Type B pancreatic cell (in vitro differentiated cells): ENCODE results near the gene BCL6. TPM values are rescaled to one million over a fixed set of nuclear protein-coding genes. Genes with fewer than 3 reads are reported as not detected.

ENCODE experiments used
- DNase-seq: peaks from one replicate; pipeline ENCODE4 v3.0.0; 2021; ENCODE audit warnings: mixed read lengths; ENCODE audit not compliant: unreplicated experiment; ENCODE audit errors: extremely low spot score
- H3K27ac Mint-ChIP-seq: 2 replicates; pipeline ENCODE4 v1.8.0; 2021; ENCODE audit warnings: mild to moderate bottlenecking, mixed read lengths
- H3K27me3 Mint-ChIP-seq: 2 replicates; pipeline ENCODE4 v1.8.0; 2021; ENCODE audit warnings: mixed read lengths
- H3K36me3 Mint-ChIP-seq: 2 replicates; pipeline ENCODE4 v1.8.0; 2021; ENCODE audit warnings: mixed read lengths
- H3K4me1 Mint-ChIP-seq: one replicate; pipeline ENCODE4 v1.8.0; 2021; ENCODE audit warnings: mixed read lengths; ENCODE audit not compliant: unreplicated experiment
- H3K4me3 Mint-ChIP-seq: 2 replicates; pipeline ENCODE4 v1.8.0; 2021; ENCODE audit warnings: mild to moderate bottlenecking, mixed read lengths
- H3K9me3 Mint-ChIP-seq: 2 replicates; pipeline ENCODE4 v1.8.0; 2021; ENCODE audit warnings: mixed read lengths
- total RNA-seq: library from RNA; stranded (reverse); gene quantifications from 2 replicates; pipeline ENCODE4 v1.2.1, GENCODE V29; 2021; ENCODE audit warnings: low replicate concordance
- TF ChIP-seq, protein P1 (sequence below): fragments of 200-600 bp; sonication (generic); conservative IDR thresholded peaks from 2 replicates; pipeline ENCODE4 v1.5.0; 2021; ENCODE audit warnings: antibody characterized with exemption, mild to moderate bottlenecking

The BCL6 gene
- total RNA-seq, 1 donor from 2014 or later: 27.3 TPM

DNA sequence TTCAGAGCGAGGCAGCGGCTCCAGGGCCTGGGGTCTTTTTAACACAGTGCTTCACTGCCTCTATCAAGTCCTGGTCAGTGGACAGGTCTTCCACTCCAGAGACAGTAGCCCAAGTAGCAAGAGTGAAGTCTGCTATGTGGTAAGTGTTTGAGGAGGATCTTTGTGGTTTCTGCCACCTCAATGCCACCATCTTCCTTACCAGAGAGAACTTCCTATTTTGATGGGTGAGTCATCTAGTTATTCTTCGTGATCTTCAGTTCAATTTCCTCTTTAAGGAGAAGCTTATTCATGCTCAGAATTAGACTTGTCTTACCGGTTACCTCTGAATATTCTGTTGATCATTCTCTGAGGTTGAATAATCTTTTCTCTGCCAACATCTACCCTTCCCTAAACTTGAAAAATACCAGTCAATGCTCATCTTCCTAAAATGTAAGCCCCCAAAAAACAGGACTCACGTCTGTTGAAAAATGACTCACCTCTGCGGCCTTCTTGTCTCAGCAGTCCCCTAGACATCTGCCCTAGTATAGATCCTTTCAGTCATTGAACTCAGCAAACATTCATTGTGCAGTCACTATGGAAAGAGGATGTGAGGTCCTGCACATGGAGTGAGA lies 32.2 kb upstream of the BCL6 start:
- Mint-ChIP-seq H3K4me3 (no peak overlapping the region), H3K27ac (peak overlapping the region; percentile 29), H3K27me3 (peaks cover 3% of the 10 kb centered on the region), H3K4me1 (peaks cover 10% of the 10 kb centered on the region), H3K36me3 (no peaks in the 10 kb centered on the region), H3K9me3 (no peaks in the 10 kb centered on the region)
- TF ChIP-seq, protein P1, sequence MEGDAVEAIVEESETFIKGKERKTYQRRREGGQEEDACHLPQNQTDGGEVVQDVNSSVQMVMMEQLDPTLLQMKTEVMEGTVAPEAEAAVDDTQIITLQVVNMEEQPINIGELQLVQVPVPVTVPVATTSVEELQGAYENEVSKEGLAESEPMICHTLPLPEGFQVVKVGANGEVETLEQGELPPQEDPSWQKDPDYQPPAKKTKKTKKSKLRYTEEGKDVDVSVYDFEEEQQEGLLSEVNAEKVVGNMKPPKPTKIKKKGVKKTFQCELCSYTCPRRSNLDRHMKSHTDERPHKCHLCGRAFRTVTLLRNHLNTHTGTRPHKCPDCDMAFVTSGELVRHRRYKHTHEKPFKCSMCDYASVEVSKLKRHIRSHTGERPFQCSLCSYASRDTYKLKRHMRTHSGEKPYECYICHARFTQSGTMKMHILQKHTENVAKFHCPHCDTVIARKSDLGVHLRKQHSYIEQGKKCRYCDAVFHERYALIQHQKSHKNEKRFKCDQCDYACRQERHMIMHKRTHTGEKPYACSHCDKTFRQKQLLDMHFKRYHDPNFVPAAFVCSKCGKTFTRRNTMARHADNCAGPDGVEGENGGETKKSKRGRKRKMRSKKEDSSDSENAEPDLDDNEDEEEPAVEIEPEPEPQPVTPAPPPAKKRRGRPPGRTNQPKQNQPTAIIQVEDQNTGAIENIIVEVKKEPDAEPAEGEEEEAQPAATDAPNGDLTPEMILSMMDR: no peak
- no peak for DNase-seq

DNA sequence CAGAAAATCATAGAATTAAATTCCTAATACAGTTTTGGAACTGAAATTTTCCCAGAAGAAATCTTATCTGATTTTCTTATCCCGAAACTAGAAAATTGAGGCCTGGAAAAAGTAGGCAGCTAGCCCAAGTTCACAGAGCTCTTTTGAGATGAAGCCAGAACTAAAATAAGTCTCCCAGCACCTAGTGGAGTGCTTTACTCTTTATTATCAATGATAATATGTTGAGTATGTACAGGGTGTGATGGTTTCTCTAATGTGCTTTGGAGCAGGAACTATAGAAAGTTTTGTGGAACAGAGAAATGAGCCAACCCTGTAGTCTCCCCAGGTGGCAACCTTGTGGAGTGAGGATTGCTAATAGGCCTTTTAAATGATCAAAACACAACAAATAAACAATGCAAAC lies 30.3 kb upstream of the BCL6 start:
- DNase-seq: no peak
- Mint-ChIP-seq H3K27ac (no peak overlapping the region), H3K36me3 (no peaks in the 10 kb centered on the region), H3K4me1 (peaks cover 6% of the 10 kb centered on the region), H3K9me3 (no peaks in the 10 kb centered on the region), H3K27me3 (no peaks in the 10 kb centered on the region), H3K4me3 (no peak overlapping the region)
- TF ChIP-seq, protein P1: no peak

DNA sequence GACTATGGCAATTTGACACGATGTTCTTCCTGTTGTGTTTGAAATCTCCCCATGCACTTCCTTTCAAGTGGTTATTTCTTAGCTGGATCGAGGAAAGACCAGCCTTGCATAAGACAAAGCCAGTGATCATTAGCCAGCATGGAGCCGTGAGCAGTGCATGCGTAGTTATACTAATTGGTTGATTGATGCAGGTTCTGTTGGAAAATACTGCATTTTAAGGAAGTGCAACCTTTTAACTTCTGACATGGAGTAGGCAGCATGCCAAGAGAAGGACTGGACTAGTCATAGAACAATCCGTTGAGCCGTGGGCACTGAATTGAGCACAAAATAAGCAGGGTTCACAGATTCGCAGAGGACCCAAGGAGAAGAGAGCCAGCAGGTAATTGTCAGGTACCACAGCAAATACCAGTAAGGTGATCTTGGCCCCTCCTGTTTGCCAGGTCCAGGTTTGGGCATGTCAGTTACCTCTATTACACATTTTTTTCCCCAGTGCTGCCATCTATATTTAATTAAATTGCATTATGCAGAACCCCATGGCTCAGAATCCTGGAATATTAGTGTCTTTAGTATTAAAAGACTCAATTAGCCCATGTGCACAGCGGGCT lies 29.0 kb upstream of the BCL6 start:
- TF ChIP-seq, protein P1: no peak
- Mint-ChIP-seq H3K4me1 (peaks cover 6% of the 10 kb centered on the region), H3K9me3 (no peaks in the 10 kb centered on the region), H3K4me3 (no peak overlapping the region), H3K27ac (peak overlapping the region; percentile 56), H3K36me3 (no peaks in the 10 kb centered on the region), H3K27me3 (no peaks in the 10 kb centered on the region)
- no peak for DNase-seq

DNA sequence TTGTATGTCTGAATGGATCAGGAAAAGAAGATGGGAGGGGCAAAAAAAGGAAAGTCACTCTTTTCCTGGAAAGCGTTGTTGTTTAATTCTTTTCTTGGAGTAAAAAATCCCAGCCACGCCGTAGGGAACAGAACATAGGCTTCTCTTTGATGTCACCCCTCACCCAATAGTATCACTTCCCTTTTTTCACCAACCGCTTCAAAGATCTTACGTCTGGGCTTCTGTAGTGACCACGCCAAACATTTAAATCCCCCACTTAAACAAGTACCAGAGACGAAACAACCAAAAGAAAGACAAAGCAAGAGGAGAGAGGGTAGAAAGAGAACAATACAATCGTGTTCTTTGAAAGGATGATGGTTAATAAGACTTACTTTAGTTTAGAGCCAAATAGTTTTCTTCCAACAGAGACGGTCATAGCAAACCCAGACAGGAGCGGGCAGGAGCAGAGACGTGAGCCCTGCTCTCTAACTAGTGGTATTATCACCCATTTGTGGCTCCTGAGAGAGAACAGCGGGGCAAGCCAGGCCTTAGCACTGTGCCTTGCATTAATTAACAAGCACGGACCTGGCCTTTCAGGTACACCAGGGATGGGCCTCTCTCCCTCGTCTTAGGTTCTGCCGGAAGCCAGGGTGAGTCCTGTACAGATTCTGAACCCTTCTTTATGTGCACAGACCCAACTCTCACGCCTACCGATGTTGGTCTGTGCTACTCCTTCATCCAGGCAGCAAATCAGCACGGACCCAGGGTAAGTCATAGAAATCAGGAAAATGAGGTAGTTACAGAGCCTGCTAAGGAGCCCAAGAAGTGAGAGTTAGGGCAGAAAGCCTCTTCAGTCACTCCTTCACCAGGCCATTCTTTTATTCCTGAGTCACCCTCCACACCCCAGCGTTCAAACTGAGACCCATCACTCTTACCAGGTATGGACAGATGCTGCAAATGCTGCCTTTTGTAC lies 28.2 kb upstream of the BCL6 start:
- Mint-ChIP-seq H3K9me3 (no peaks in the 10 kb centered on the region), H3K36me3 (no peaks in the 10 kb centered on the region), H3K27ac (peak overlapping the region; percentile 56), H3K4me1 (peaks cover 6% of the 10 kb centered on the region), H3K4me3 (no peak overlapping the region), H3K27me3 (no peaks in the 10 kb centered on the region)
- TF ChIP-seq, protein P1: no peak
- DNase-seq: no peak

DNA sequence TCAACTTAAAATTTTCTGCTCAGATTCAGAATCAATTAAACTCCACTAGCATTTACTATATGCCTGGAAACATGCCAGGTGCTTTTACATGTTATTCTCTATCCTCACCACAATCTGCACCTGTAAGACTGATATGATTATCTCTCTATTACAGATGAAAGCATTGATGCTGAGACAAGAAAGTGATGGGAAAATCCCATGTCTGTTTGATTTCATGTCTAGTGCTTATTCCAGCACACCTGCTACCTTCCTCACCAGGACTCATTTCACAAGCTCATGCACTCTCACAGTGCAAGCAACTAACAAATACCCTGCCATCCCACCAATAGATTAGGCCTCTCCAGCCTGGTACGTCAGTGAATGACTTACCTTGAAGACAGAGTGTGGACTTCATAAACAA lies 25.0 kb upstream of the BCL6 start:
- no peak for DNase-seq
- TF ChIP-seq, protein P1: no peak
- Mint-ChIP-seq H3K27ac (no peak overlapping the region), H3K9me3 (peaks cover 5% of the 10 kb centered on the region), H3K27me3 (no peaks in the 10 kb centered on the region), H3K4me1 (peaks cover 6% of the 10 kb centered on the region), H3K36me3 (no peaks in the 10 kb centered on the region), H3K4me3 (no peak overlapping the region)
